Astrocyte of the spinal cord (primary cell): ENCODE results near the gene METTL2A.
"Not testable (repeated sequence)": the region's sequence is repeated elsewhere in the genome, so short reads cannot be mapped to it uniquely, and the experiment has no call there.

Experiments used
- DNase-seq: peaks from one replicate; pipeline ENCODE4 v3.0.0; 2011; ENCODE audit warnings: low read depth, low spot score
- H3K4me3 ChIP-seq: 2 replicates; pipeline ENCODE4 v1.5.1; 2011; ENCODE audit warnings: low read depth, mild to moderate bottlenecking, low read length, moderate library complexity
- in situ Hi-C: cut with HindIII; loops from 2 replicates; pipeline ENCODE4 v1.10.0; 2017; ENCODE audit warnings: low sequenced_read_pairs
- TF ChIP-seq, protein P1 (sequence below): IDR thresholded peaks from 2 replicates; pipeline ENCODE4 v1.5.1; 2012; ENCODE audit warnings: low read depth, mild to moderate bottlenecking, low read length, inconsistent platforms

The METTL2A gene

DNA sequence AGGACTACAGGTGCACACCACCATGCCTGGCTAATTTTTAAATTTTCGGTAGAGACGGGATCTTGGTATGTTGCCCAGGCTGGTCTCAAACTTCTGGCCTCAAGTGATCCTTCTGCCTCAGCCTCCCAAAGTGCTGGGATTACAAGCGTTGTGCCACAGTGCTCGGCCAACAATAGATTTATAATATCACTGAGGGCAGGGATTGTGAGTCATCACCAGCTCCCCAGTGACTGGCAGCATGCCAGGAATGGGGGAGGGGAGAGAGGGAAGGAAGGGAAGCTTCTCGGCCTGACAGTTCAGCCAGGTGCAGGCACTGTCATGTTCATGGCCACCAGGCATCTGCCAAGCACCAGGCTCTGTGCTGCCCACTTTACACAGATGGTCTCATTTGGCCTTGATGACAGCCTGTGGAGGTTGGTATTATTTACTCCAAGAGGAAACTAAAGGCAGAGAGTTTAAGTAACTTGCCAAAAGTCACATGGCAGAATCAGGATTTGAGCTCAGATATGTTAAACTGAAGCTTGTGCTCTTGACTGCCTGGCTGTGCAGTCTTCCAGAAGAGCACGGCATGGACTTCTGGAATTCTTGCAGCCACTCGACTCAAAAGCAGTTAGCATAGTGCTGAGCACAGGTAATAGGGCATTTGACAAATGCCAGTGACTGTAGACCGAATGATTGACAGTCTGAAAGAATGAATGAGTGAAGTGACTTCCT lies 47.1 kb downstream of the METTL2A start:
- in situ Hi-C loops, H3K4me3 ChIP-seq: not testable (repeated sequence)
- peak; percentile 65 for DNase-seq

DNA sequence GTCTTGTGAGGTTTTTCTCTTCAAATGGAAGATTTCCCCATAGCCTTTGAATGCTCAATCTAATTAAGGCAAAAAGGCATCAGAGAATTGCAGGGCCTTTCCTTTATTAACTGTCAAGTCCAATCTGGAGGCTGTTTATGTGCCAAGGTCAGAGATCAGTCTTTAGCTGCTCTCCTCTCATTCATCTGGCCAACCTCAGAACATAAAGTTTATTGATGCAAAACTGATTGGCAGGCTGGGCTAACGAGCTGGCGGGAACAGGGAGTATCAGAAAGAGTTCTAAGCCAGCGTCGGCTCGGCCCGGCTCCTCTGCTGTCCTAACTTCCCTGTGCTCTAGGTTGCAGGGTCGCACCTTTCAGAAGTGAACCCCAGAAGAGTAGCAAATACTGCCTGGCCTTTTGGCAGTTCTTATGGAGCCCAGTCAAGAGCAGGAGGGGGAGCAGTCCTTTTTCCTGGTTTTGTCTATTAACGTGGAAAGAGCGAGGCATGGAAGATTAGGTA lies 47.7 kb downstream of the METTL2A start:
- DNase-seq, H3K4me3 ChIP-seq, in situ Hi-C loops: not testable (repeated sequence)

DNA sequence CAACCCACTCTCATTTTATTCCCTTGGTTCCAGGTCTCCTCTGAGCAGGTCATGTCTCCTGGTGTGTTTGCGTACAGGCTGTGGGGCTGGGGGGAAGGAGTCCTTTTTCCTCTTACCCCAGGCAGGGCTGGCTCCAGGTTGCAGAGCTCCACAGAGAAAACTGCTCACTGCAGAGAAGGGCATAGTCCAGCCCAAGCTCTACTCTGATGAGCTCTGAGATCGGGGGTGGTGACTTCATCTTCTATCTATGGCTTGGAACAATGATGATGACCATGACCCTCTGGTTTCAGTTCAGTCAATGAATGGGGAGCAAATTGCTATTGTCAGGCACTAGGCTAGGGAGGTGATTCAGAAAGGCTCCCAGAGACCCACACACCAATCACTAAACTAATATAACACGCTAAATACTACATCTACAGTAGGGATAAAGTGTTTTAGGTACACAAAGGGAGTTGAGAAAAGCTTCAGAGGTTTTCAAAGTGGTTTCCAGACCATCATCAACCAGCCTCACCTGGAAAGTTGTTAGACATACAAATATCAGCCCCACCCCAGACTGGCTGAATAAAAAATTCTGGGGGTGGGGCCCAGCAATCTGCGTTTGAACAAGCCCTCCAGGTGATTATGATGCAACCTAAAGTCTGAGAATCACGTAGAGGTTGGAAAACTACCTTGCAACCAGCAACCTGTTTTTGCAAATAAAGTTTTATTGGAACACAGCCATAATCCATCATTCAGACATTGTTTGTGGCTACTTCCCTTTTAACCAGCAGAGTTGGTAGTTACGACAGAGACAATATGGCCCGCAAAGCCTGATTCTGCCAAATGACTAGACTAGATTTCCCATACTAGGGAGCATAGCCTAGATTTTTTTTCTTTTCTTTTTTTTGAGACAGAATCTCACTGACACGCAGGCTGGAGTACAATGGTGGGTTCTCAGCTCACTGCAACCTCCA lies 49.6 kb downstream of the METTL2A start:
- DNase-seq, in situ Hi-C loops, H3K4me3 ChIP-seq: not testable (repeated sequence)

DNA sequence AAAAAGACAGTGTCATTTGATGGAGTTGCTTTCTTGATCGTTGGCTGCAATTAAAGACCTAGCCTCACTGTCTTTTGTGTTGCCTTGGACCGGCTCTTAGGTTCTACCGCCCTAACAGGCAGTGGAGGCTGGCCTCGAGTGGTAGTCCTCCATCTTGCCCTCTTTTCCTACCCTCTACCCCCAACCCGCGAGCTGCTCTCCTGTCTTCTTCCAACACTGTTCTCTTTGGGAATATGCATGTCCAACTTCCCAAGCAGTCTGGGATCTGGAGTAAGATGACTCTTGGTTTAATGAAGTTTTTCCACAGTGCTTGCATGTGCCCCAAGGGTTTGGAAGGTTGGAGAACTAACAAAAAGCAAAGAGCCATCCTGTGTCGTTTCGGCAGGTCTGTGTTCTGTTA lies 53.4 kb downstream of the METTL2A start:
- in situ Hi-C loops, DNase-seq: not testable (repeated sequence)

DNA sequence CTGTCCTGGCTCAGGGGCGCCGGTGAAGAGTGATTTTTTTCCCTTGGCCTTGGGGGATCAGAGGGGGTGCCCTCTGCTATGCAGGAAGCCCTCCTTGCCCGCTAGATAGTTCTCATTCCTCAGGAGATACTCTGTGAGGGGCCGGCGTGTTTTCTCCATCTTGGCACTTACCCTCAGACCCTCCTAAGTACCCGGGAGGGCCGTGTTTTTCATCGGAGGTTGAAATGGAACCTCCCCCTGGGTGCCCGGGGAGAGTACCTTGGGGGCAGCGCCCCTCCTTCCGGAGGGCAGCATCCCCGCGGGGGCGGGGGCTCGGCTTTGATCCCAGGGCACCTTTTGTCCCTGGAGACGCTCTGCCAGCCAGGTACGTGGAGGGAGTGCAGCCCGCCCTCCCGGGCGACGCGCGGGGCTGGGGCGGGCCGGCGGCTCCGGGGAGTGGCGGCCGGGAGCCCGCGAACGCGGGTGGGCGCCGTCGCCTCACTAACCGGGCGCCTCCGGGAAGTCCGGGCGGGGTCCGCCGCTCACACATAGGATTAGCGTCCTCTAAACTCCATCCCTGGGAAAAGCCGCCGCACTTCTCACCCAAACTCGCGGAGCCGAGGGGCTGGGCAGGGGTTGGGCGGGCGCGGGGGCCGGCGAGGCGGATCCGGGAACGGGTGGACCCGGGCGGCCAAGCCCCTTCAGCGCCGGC lies 54.2 kb downstream of the METTL2A start:
- in situ Hi-C loops, result not testable (repeated sequence)
- peak overlapping the region; percentile 57 for H3K4me3 ChIP-seq
- DNase-seq, result peak; percentile 5

More for the DNA sequence above, 53.4 kb downstream of the METTL2A start:
- H3K4me3 ChIP-seq, result not testable (repeated sequence)

DNA sequence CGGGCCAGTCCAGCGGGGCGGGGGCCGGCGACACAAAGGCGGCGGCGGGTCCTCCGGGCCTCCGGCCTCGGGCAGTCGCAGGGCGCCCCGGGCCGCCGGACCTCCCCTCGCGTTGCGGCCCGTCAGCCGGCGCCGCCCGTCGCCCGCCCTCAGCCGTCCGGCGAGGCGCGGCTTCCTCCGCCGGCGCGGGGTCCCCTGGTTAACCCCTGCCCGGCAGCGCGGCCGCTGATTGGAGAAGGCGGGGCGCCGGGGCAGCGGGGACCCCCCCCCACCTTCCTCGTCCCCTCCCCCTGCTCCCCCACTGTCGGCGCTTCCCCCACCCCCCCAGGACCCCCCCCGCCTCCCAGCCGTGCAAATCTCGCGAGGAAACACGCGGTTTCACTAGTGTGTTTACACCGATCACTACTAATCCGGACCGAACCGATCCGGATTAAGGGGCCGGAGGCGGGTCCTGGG lies 54.8 kb downstream of the METTL2A start, which contains the start of gene TLK2:
TSS of gene TLK2 (plus strand) at position 402 of the 456 bp plus-strand sequence. CDS start 2,301 bp downstream, outside the sequence.
- TF ChIP-seq, protein P1, sequence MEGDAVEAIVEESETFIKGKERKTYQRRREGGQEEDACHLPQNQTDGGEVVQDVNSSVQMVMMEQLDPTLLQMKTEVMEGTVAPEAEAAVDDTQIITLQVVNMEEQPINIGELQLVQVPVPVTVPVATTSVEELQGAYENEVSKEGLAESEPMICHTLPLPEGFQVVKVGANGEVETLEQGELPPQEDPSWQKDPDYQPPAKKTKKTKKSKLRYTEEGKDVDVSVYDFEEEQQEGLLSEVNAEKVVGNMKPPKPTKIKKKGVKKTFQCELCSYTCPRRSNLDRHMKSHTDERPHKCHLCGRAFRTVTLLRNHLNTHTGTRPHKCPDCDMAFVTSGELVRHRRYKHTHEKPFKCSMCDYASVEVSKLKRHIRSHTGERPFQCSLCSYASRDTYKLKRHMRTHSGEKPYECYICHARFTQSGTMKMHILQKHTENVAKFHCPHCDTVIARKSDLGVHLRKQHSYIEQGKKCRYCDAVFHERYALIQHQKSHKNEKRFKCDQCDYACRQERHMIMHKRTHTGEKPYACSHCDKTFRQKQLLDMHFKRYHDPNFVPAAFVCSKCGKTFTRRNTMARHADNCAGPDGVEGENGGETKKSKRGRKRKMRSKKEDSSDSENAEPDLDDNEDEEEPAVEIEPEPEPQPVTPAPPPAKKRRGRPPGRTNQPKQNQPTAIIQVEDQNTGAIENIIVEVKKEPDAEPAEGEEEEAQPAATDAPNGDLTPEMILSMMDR, result no peak
- DNase-seq, result peak; percentile 80
- H3K4me3 ChIP-seq, result peak within 1 kb of the TSS; percentile 72
- in situ Hi-C loops, result no loop called here

DNA sequence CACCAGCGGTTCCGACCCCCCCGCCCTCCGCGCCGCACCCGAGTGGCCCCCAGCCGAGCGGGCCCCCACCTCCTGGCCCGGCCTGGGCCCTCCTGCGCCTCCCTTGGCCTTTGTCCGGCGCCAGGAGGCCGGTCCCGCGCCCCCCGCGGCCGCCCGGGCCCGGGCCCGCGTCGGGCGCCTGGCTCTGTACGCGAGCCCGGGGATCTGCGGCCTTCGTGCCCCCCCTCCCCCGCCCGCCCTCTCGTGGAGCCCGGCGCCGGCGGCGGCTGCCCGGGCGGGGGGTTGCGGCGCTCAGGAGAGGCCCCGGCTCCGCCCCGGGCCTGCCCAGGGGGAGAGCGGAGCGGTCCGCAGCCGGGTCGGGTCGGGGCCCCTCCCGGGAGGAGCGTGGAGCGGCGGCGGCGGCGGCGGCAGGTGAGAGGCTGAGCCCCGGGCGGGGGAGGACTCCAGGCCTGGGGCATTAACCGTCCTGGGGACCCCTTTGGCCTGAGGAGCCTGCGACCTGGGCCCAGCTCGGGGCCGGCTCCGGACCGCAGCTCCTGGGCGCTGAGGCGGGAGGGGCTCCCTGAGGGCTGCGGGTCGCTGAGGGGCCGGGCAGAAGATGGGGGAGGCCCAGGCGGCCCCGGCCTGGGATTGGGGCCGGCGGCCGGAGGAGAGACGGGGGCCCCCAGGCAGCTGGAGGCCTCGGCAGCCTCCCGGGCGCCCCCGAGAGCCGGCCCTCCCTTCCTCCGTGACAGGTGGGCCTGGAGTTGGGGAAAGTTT lies 55.4 kb downstream of the METTL2A start:
- DNase-seq, result peak; percentile 8
- in situ Hi-C loops, result not testable (repeated sequence)

DNA sequence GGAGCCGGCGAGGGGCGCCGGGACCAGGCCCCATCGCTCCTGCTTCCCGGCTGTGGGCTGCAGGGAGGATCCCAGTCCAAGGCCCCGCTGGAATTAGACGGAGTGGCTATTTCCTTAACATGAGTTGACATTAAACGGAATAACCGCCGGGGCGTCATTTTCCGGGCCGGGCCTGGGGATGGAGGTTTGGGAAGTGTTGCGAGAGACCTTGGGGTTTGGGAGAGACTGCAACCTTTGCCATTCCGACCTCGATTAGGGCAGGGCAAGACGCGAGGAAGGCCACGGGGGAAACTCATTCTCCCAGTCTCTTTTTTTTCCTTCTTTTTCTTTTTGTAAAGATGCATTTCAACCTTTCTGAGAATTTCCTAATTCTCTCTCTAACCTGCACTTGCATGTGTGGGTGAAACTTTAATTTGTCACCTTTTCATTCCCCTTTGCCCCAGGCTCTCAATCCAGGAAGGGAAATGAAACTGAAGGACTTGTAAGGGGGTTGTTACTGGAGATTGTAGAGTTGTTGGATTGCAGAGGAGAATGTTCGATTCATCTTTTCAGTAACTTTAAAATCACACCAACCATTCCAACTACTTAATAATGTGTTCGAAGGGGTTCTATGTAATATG lies 56.1 kb downstream of the METTL2A start:
- H3K4me3 ChIP-seq, result peak overlapping the region; percentile 72
- in situ Hi-C loops, result not testable (repeated sequence)
- peak; percentile 15 for DNase-seq

More for the DNA sequence above, 55.4 kb downstream of the METTL2A start:
- H3K4me3 ChIP-seq, result peak overlapping the region; percentile 72

DNA sequence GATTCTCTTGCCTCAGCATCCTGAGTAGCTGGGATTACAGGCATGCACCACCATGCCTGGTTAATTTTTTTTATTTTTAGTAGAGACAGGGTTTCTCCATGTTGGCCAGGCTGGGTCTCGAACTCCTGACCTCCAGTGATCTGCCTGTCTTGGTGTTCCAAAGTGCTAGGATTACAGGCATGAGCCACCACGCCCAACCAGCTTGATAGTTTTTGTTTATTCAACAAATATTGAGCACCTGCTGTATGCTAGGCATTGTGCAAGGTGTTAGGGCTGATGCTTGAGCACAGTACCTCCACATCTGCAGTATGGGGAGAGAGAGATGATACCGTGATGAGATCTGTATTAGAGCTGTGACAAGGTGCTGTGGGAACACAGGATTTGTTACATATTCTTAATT lies 58.9 kb downstream of the METTL2A start:
- H3K4me3 ChIP-seq, in situ Hi-C loops, DNase-seq: not testable (repeated sequence)

DNA sequence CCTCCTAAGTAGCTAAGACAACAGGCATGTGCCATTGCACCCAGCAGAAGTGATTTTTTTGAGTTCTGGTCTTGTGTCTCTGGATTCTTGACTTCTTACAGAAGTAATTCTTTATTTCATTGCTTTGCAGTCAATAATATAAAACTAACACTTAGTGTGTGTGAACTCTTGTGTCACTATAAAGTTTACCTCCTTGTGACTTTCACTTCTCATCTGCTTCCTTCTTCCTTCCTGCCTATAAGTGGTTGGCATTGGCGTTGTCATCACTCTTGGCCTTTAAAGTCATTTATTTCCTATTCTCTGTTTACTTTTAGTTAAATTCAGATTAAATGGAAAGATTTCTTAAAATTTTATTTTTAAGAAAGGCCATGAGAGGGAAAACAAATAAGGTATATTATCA lies 67.3 kb downstream of the METTL2A start:
- in situ Hi-C loops, DNase-seq, H3K4me3 ChIP-seq: not testable (repeated sequence)

DNA sequence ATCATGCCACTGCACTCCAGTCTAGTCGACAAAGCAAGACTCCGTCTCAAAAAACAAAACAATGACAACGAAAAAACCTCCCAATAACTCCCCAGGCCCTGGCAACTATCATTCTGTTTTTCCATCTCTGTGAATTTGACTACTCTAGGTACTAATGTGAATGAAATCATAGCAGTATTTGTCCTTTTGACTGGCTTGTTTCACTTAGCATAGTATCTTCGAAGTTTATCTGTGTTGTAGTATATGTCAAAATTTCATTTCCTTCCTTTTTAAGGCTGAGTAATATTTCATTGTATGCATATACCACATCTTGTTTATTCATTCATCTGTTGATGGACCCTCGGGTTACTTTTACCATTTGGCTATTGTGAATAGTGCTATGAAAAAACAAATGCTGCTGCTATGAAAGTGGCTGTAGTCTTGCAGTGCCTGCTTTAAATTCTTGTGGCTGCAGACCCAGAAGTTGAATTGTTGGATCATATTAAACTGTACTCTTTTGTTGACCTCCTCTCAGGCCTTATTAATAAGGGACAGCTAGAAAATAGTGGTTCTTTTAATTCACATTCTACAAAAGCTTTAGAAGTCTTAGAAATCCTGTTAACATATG lies 69.5 kb downstream of the METTL2A start:
- DNase-seq, H3K4me3 ChIP-seq, in situ Hi-C loops: not testable (repeated sequence)

DNA sequence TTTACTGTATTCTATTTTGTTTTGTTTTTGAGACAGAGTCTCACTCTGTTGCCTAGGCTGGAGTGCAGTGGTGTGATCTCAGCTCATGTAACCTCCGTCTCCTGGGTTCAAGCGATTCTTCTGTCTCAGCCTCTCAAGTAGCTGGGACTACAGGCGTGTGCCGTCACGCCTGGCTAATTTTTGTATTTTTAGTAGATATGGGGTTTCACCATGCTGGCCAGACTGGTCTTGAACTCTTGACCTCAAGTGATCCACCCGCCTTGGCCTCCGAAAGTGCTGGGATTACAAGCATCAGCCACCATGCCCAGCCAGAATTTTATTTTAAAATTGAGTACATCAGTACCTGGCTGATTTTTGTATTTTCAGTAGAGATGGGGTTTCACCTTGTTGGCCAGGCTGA lies 70.4 kb downstream of the METTL2A start:
- in situ Hi-C loops, H3K4me3 ChIP-seq, DNase-seq: not testable (repeated sequence)

DNA sequence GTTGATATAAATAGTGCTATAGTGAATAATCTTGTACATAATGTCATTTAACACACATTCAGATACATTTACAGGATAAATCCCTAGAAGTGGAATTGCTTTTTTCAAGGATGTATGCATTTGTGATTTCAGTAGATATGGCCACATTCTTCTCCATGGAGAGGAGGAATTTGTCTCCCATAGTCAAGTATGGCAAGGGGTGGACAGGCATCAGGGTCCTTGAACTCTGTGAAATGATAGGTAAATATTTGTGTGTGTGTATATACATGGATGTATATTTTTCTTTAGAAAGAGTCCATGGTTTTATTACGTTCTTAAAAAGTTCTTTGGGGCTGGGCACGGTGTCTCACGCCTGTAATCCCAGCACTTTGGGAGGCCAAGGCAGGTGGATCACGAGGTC lies 72.6 kb downstream of the METTL2A start:
- in situ Hi-C loops, DNase-seq, H3K4me3 ChIP-seq: not testable (repeated sequence)

DNA sequence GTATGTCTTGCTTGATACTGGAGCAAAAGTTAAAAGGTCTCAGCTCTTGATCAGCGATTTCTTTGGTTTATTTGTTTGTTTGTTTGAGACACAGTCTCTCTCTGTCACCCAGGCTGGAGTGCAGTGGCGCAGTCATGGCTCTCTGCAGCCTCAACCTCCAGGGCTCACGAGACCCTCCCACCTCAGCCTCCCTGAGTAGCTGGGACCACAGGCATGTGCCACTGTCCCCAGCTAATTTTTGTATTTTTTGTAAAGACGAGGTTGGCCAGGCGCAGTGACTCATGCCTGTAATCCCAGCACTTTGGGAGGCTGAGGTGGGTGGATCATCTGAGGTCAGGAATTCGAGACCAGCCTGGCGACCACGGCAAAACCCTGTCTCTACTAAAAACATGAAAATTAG lies 75.1 kb downstream of the METTL2A start:
- in situ Hi-C loops, H3K4me3 ChIP-seq, DNase-seq: not testable (repeated sequence)
